ENCODE data around the gene AKAP6.

The AKAP6 gene

GRCh38 chr14:32593290-32593942 lies 264.3 kb downstream of the AKAP6 start:
- no peak for DNase-seq

- no peak for DNase-seq
Measured at GRCh38 chr14:32594766-32595165, 265.7 kb downstream of the AKAP6 start.

- no peak for DNase-seq
Measured at GRCh38 chr14:32595497-32595896, 266.4 kb downstream of the AKAP6 start.

GRCh38 chr14:32596390-32596789 lies 267.3 kb downstream of the AKAP6 start:
- no peak for DNase-seq

GRCh38 chr14:32597771-32598170 lies 268.7 kb downstream of the AKAP6 start:
- DNase-seq = no peak

- DNase-seq = no peak
Measured at GRCh38 chr14:32601069-32601468, 272.0 kb downstream of the AKAP6 start.

GRCh38 chr14:32601906-32602305 lies 272.8 kb downstream of the AKAP6 start:
- DNase-seq = no peak

GRCh38 chr14:32602699-32603098 lies 273.6 kb downstream of the AKAP6 start:
- DNase-seq = no peak

- DNase-seq = no peak
Measured at GRCh38 chr14:32603992-32604565, 275.0 kb downstream of the AKAP6 start.

GRCh38 chr14:32606301-32606700 lies 277.2 kb downstream of the AKAP6 start:
- no peak for DNase-seq

GRCh38 chr14:32607399-32607798 lies 278.3 kb downstream of the AKAP6 start:
- no peak for DNase-seq

GRCh38 chr14:32608857-32609256 lies 279.8 kb downstream of the AKAP6 start:
- no peak for DNase-seq

GRCh38 chr14:32609388-32609787 lies 280.3 kb downstream of the AKAP6 start:
- no peak for DNase-seq

- no peak for DNase-seq
Measured at GRCh38 chr14:32611752-32612151, 282.7 kb downstream of the AKAP6 start.

GRCh38 chr14:32618991-32619390 lies 289.9 kb downstream of the AKAP6 start:
- DNase-seq = no peak

- DNase-seq = no peak
Measured at GRCh38 chr14:32620303-32620702, 291.2 kb downstream of the AKAP6 start.

- DNase-seq = no peak
Measured at GRCh38 chr14:32620724-32621123, 291.6 kb downstream of the AKAP6 start.

GRCh38 chr14:32621585-32621984 lies 292.5 kb downstream of the AKAP6 start:
- no peak for DNase-seq

- no peak for DNase-seq
Measured at GRCh38 chr14:32622742-32623141, 293.6 kb downstream of the AKAP6 start.

- DNase-seq = no peak
Measured at GRCh38 chr14:32623300-32624093, 294.4 kb downstream of the AKAP6 start.

GRCh38 chr14:32625211-32625610 lies 296.1 kb downstream of the AKAP6 start:
- no peak for DNase-seq

GRCh38 chr14:32627545-32628298 lies 298.6 kb downstream of the AKAP6 start:
- no peak for DNase-seq

GRCh38 chr14:32629236-32629635 lies 300.1 kb downstream of the AKAP6 start:
- DNase-seq = no peak

Measured in stimulated activated CD4-positive, alpha-beta T cell treated with anti-CD3 and anti-CD28 coated beads, Interleukin-4, amount 100 ng/mL, for 1 hour (primary cell).